GM18505 (cell line): ENCODE results near the gene CIAPIN1.

Experiments
- ATAC-seq: cut with Tn5 transposase; IDR thresholded peaks from one replicate; pipeline ENCODE4 v1.9.1; 2021; ENCODE audit not compliant: unreplicated experiment
- POLR2A ChIP-seq: IDR thresholded peaks from 4 replicates; pipeline ENCODE4 v1.6.1; 2011; ENCODE audit warnings: borderline replicate concordance; ENCODE audit not compliant: insufficient read depth, insufficient read length; ENCODE audit errors: extremely low read depth

CIAPIN1 gene

DNA sequence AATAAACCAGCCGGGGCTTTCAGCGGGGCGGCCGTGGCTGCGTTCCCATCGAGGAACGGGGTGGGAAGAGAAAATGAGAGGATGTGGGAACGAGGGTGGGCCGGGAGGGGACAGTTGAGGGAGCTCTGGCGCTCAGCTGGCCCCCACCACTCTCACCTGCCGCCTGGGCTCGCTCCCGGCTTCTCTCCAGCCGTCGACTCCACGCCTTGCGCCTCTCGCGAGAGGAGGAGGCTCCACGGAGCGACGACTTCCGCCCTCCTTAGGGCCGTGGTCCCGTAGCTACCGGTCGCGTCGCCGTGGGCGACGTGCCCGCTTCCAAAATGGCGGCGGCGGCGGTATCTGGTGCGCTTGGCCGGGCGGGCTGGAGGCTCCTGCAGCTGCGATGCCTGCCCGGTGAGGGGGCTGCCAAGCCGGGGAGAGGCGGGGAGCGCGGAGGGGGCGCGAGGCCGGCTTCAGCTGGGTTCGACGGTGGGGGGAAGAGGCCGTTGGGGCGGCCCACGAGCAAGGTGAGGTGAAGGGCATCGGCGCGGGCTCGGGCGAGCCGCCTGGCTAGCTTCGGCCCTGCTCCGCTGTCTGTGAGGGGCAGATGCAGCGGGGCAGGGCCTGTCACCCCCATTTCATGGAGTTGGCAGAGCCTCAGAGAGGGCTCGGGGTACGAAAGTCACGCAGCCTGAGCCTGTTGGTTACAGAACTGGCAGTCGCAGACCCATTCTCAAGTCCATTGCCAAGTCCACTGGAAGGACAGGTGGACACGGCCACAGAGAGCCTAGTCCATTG, at the start of gene CIAPIN1, which contains the start of gene COQ9:
CIAPIN1 (minus strand) TSS at position 200 of the 777 bp plus-strand sequence. CDS start 6,457 bp downstream, outside the sequence.
COQ9 (plus strand) TSS at position 294 of the 777 bp plus-strand sequence; CDS start at position 321, 27 bp downstream.
- ATAC-seq = peak; percentile 98

DNA sequence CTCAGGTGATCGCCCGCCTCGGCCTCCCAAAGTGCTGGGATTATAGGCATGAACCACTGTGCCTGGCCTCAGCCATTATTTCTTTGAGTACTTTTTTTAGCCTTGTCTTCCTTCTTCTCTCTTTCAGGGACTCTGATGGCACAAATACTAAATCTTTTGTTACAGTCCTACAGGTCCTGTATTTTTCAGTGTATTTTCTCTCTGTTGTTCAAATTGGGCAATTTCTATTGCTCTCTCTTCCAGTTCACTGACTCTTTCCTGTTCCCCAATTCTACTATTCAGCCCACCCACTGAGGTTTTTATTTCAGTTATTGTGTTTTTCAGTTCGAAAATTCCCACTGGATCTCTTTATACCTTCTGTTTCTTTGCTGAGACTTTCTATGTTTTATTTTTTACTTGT, 46.6 kb upstream of the CIAPIN1 start:
- no peak for TF ChIP-seq POLR2A
- ATAC-seq = no peak

More for the DNA sequence above, at the start of gene CIAPIN1, which contains the start of gene COQ9:
- TF ChIP-seq POLR2A = peak; percentile 90

DNA sequence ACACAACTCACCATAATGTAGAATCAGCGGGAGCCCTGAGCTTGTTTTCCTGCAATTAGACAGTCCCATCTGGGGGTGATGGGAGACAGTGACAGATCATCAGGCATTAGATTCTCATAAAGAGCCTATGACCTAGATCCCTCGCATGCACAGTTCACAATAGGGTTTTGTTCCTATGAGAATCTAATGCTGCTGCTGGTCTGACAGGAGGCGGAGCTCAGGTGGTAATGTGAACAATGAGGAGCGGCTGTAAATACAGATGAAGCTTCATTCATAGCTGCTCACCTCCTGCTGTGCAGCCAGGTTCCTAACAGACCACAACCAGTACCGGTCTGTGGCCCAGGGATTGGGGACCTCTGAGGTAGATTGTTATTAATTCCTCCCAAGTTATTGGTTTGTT, 42.0 kb upstream of the CIAPIN1 start:
- TF ChIP-seq POLR2A = no peak
- ATAC-seq = no peak

DNA sequence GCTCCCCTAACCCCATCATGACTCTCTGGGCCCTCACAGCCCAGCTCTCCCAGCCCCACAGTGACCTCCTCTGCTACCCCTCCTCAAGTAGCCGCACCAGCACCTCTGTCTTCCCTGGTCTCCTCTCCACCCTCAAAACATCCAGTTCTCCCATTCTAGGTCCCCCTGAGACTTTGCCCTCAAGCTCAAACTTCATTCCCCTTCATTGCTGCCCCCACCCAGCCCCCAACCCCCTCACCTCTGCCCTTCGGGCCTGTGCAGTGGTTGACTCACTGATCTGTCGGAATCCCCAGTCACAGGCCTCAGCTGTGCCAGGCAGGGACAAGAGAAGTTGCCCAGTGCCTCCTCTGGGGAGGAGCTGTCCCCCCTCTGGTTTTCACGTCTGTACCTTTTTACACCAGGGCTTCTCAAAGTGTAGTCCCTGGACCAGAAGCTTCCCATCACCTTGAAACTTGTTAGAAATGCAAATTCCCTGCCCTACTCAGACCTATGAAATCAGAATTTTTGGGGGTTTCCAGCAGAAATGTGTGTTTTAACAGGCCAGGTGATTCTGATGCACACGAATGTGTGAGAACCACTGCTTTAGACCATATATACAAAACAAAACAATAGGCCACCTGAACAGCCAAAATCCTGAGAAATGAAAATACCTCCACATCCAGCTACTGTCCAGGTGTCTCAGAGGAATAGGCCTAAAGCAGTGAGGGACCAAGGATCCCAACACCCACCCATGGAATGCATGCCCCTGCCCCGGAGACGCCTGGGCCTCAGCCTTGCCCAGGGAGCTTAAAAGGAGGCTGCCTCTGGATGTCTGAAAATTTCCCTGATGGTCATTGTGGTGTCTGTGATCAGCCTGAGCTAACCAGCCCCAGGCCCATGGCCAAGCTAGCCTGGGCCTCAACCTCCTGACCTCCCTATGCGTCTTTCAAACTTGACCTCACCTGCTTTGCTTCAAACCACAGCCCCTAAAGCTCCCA, 40.0 kb upstream of the CIAPIN1 start:
- TF ChIP-seq POLR2A = no peak
- ATAC-seq = no peak

DNA sequence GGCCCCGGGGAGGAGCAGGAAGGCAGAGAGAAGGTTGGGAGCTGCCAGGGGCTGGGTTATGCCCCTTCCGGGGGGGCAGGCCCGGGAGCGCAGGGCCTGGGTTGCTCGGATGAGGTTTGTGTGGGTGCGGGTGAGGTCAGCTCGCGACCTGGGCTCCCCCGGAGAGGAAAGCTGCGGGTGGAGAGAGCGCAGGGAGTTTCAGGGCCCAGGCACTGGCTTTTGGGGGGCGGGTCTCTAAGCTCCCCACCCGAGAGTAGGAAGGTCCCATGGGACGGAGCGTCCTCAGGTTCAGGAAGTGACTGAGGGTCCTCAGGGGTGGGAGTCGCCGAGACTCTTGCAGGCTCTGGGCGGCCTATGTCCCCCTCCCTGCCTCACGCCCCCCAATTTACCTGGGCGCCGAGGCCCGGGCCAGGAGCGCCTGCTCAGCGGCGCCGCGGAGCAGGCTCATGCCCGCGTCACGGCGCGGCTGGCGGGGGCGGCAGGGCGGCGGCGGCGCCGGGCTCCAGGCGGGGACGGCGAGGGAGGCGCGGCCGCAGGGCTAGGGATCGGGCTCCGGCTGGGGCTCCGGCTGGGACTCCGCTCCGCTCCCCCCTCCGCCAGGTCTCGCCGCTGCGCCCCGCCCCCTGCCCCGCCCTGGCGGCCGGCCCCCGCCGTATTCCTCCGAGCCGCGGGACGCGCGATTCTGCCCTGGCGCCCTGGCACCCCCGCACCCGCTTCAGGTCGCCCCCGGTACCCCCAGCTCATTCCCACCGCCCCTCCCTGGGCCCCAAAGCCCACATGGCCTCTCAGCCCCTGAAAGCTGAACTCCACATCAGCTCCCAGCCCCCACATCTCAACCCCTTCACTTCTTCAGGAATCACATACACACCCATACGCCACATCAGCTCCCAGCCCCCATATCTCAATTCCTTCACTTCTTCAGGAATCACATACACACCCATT, 39.0 kb upstream of the CIAPIN1 start, which contains the start of gene DOK4:
DOK4 (minus strand) TSS at position 578 of the 942 bp plus-strand sequence. CDS start 6,986 bp downstream, outside the sequence.
- peak; percentile 77 for ATAC-seq
- no peak for TF ChIP-seq POLR2A

DNA sequence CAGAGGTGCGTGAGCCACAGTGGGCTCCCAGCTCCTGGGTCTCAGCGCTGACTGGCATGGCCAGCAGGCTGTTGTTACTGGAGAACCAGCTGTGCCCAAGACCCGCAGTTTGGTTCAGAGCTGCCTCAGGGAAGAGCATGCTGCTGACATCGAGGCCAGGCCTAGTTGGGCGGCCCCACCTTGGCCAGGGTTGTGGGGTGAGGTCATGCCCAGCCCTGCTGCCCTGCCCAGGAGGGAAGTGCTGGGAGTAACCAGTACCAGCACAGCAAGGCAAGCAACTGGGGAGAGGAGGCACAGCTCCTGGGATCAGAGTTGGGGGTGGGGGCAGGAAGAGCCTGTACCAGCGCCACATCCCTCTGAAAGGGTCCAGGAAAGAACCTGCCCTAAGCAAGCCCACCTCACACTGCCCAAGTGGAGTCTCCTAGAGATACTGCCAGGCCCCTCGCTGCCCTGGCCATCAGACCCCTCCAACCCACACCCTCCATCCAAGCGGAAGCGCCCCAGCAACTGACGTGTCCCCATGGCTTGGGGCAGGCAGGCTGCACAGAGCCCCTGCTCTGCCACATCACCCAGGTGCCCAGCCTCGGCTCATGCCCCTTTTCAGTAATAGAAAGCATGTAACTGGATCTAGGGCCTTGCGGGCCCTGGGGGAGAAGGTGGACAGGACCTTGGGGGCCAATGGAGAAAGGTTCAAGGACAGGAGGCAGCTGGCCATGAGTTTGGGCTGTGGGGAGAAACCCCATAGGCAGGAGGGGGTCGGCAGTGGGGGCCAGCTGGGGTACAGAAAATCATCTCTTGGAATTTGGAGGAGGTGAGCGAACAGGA, 38.1 kb upstream of the CIAPIN1 start:
- TF ChIP-seq POLR2A = no peak
- no peak for ATAC-seq

DNA sequence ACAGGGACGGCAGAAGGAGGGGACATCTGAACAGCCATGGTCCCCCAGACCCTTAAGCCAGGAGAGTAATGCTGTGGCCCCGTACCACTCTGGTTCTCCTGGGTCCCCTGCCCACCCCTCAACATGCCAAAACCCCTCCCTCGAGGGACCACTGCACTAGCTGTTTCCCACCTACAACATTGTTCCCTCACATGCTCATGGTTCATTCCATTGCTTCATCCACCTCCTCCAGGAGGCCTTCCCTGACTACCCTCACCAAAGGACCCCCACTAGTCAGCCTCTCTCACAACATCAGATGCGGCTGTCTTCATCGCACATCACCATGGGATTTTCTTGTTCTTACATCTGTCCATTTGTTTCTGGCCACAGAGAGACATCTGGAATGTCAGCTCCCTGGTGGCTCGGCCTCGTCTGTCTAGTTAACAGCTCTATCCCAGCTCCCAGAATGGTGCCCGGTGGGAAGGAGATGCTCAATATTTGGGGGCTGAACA, 37.4 kb upstream of the CIAPIN1 start:
- ATAC-seq = no peak
- TF ChIP-seq POLR2A = no peak

DNA sequence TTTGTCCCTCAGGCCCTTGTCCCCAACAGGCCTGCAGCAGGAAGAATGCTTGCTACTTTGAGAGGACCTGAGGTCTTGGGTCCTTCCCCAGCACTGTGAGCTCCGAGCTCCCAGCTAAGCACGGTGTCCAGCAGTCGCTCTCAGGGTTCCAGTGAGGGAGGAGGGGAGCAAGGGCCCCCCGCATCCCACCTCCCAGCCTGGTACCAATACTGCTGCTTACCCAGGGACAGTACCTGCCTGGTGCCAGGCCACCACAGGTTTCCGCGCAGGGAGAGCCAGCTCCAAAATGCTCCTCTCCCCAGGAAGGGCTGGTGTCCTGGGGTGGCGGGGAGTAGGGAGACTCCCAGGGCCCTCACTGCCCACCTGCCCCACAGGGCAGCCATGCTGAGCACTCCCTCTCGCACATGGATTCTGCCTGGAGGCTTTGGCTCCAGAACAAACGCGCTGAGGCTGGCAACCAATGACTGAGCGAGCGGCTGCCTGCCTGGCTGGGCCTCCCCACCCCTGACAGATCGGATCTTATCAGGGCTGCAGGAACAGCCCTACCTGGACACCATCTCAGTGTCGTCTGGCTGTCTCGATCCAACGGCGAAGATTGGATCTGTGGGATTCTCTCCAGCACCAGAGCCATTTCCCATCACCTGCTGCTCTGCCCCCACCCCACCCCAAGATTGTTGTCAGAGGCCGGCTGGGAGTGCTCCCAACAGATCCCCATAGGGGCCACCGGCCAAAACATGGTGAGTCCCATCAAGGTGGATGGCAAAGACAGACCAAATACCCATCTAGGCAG, 36.7 kb upstream of the CIAPIN1 start:
- no peak for ATAC-seq
- no peak for TF ChIP-seq POLR2A

DNA sequence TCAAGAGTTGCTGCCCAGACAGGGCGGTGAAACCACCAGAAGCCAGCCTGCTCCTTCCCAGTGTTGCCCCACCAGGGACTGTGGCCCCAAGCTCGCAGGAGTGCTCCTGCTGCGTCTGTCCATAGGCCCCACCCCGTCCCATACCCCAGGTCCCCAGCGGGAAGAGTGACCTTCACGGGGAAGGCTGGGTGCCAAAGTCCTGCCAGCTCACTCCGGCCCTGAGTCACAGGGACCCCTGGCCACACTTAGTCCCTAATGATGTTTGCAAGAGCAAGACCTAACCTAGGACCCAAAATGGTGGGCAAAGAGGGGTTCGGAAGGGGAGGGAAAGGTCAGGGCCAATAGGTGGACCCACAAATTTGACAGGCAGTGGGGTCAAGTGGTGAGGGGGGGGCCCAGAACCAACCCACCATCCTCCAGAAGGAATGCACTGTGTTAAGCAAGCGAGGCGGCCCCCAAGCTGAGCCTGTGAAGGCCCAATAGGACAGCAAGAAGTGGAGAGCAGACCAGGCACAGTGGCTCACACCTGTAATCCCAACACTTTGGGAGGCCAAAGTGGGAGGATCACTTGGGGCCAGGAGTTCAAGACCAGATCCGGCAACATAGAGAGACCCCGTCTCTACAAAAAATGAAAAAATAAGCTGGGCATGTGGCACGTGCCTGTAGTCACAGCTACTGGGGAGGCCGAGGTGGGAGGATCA, 35.8 kb upstream of the CIAPIN1 start:
- ATAC-seq = no peak
- TF ChIP-seq POLR2A = no peak

DNA sequence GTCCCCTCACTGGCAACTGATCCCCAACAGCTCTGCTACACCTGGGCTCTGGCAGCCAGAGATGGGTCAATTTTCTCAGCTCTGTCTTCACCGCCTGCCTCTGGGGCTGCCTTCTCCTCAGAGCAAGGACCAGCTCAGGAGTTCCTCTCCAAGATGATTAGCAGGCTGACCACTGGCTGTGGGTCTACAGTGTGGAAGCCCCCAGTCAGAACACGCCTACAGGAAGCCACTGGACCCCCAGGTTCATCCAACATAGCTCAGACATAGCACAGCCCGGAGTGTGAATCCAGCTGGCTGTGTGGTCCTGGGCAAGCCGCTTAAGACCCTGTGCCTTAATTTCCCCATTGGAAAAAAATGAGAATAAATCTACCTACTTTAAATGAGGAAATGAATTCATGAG, 34.2 kb upstream of the CIAPIN1 start:
- TF ChIP-seq POLR2A = no peak
- ATAC-seq = no peak
